K562 (cell line): ENCODE results near the gene BTAF1. TPM values are rescaled to one million over a fixed set of nuclear protein-coding genes. Genes with fewer than 3 reads are reported as not detected.

ENCODE experiments used
- BHLHE40 ChIP-seq: IDR thresholded peaks from 2 replicates; pipeline ENCODE4 v1.6.1; 2011; ENCODE audit warnings: low read length, improper control_type of control experiment
- DIDO1 ChIP-seq: fragments of 450-650 bp; IDR thresholded peaks from 2 replicates; pipeline ENCODE4 v1.6.1; 2016; ENCODE audit warnings: low read depth, missing biosample characterization, missing genetic modification characterization
- ELF4 ChIP-seq: fragments of 450-650 bp; formaldehyde crosslinking; IDR thresholded peaks from 2 replicates; pipeline ENCODE4 v1.4.0; 2022; ENCODE audit warnings: missing genetic modification characterization
- ETV1 ChIP-seq: fragments of 450-650 bp; conservative IDR thresholded peaks from 2 replicates; pipeline ENCODE4 v1.6.1; 2016; ENCODE audit warnings: missing genetic modification characterization, control low read depth, low read depth, missing compliant biosample characterization
- GATA2 ChIP-seq: sonication (generic); formaldehyde crosslinking; IDR thresholded peaks from 2 replicates; pipeline ENCODE4 v1.4.0; 2020; ENCODE audit warnings: mild to moderate bottlenecking, missing genetic modification reagents
- LARP7 ChIP-seq: fragments of 450-650 bp; IDR thresholded peaks from 2 replicates; pipeline ENCODE4 v1.6.1; 2016
- MCM2 ChIP-seq: fragments of 450-650 bp; IDR thresholded peaks from 2 replicates; pipeline ENCODE4 v1.6.1; 2017; ENCODE audit warnings: low read depth, mild to moderate bottlenecking
- PHTF2 ChIP-seq: fragments of 250-450 bp; sonication (Bioruptor Pico); IDR thresholded peaks from 2 replicates; pipeline ENCODE4 v1.5.0; 2021; ENCODE audit warnings: mild to moderate bottlenecking
- POLR2AphosphoS5 ChIP-seq: IDR thresholded peaks from 2 replicates; pipeline ENCODE4 v1.6.1; 2011; ENCODE audit warnings: mild to moderate bottlenecking, low read depth, low read length, moderate library complexity; ENCODE audit not compliant: control insufficient read depth, insufficient read depth
- POLR3A ChIP-seq: IDR thresholded peaks from 2 replicates; pipeline ENCODE4 v1.6.1; 2011; ENCODE audit warnings: borderline replicate concordance, mild to moderate bottlenecking, moderate library complexity; ENCODE audit not compliant: insufficient read length, insufficient read depth; ENCODE audit errors: extremely low read depth
- RBFOX2 ChIP-seq: fragments of 200-400 bp; formaldehyde crosslinking; IDR thresholded peaks from 2 replicates; pipeline ENCODE4 v1.6.1; 2017; ENCODE audit warnings: low read depth, mild to moderate bottlenecking, low read length, moderate library complexity
- SLC30A9 ChIP-seq: fragments of 250-450 bp; sonication (Bioruptor Pico); IDR thresholded peaks from 2 replicates; pipeline ENCODE4 v1.8.0; 2022; ENCODE audit warnings: mild to moderate bottlenecking, moderate library complexity
- SP2 ChIP-seq: IDR thresholded peaks from 2 replicates; pipeline ENCODE4 v1.6.1; 2011; ENCODE audit warnings: mild to moderate bottlenecking, low read depth, low read length, moderate library complexity; ENCODE audit not compliant: poor library complexity, severe bottlenecking; ENCODE audit errors: extremely low read depth
- ZC3H4 ChIP-seq: sonication (generic); formaldehyde crosslinking; IDR thresholded peaks from 2 replicates; pipeline ENCODE4 v1.9.0; 2021; ENCODE audit warnings: missing genetic modification reagents, borderline replicate concordance
- ZNF274 ChIP-seq: IDR thresholded peaks from 2 replicates; pipeline ENCODE4 v1.6.1; 2011; ENCODE audit warnings: low read depth, mild to moderate bottlenecking, low read length, moderate library complexity, borderline replicate concordance
- ZNF3 ChIP-seq: fragments of 250-450 bp; sonication (Bioruptor Pico); IDR thresholded peaks from 2 replicates; pipeline ENCODE4 v1.5.0; 2021; ENCODE audit warnings: mild to moderate bottlenecking, moderate library complexity
- ZNF311 ChIP-seq: fragments of 250-450 bp; sonication (Bioruptor Pico); IDR thresholded peaks from 2 replicates; pipeline ENCODE4 v1.4.0; 2020; ENCODE audit warnings: mild to moderate bottlenecking, moderate library complexity
- ZSCAN29 ChIP-seq: fragments of 450-650 bp; IDR thresholded peaks from 2 replicates; pipeline ENCODE4 v1.6.1; 2017
- polyA plus RNA-seq, 8 experiments: library from polyadenylated mRNA; depleted of rRNA in 4 of 8; stranded (reverse) in 5 of 8; unstranded in 3 of 8; fragments of >200 nt; fragmentation: Nextera tagmentation in 2 of 8; fragmentation: Illumina TruSeq in 1 of 8; extraction: Ambion mirVana in 2 of 8; extraction: Trizol in 1 of 8; gene quantifications; 2 replicates each; pipeline versions ENCODE4 v1.2.1 to v1.2.3, GENCODE V29; 2011 to 2014; ENCODE audit warnings: inconsistent platforms in 1 of 8, missing spikeins in 1 of 8
- total RNA-seq, 7 experiments: library from RNA; depleted of rRNA in 6 of 7; stranded (reverse); fragments of >200 nt in 6 of 7; fragmentation: Illumina TruSeq in 2 of 7; extraction: Trizol in 2 of 7; gene quantifications; 2 replicates each; pipeline versions ENCODE4 v1.2.1 to v1.2.3, GENCODE V29; 2011 to 2021; ENCODE audit warnings: low replicate concordance in 1 of 7
- TF ChIP-seq, protein P1 (sequence below), 2 experiments: fragments of 450-650 bp in 1 of 2; sonication (generic) in 1 of 2; formaldehyde crosslinking in 1 of 2; IDR thresholded peaks; 2 replicates each; pipeline versions ENCODE4 v1.7.1 to v1.9.0; 2016 to 2022; ENCODE audit warnings: inconsistent platforms in 1 of 2, mild to moderate bottlenecking in 1 of 2, missing genetic modification reagents in 1 of 2

Gene BTAF1
- total and polyA plus RNA-seq, 9 of the 15 experiments (the other 6 are each of a cell fraction or from before 2014, with no cell fraction given) = 6.6 to 70.7 (median 30.5) TPM

DNA sequence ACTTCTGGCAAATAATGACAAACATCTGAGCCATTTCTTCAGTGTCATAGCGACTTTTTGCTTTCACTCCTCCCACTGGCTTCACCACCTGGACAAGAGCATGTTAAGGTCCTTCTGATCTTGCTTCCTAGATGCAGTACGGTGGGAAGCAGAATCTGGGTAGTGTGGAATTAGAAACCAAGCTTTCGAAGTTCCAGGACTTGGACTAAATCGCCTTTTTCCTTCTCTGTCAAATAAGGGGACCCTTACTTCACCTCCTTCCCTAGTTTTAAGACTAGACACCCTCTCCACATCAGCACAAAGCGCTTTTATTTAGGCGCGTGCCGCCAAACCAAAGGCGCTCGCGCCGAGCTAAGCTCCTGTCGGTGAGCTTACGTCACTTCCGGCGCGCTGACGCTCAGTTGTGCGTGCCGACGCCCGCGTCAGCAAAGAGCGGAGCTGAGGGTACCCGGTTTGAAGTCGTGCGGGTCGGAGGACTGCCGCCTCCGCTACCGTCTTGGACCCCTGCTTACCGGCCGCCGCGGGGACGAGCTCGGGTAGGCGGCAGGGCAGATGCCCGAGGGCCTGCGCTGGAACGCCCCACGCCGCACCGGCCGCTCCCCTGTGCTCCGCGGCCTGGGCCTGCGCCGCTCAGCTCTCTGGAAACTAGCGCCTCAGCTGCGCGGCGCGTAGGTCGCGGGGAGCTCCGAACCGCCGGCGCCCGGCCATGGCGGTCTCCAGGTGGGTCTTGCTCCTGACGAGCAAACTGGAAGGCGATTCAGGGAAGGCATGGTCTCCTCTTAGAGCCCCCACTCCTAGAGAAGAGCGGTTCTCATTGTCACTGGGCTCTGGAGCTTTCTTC, at the start of gene BTAF1 (continued):
- TF ChIP-seq, protein P1, sequence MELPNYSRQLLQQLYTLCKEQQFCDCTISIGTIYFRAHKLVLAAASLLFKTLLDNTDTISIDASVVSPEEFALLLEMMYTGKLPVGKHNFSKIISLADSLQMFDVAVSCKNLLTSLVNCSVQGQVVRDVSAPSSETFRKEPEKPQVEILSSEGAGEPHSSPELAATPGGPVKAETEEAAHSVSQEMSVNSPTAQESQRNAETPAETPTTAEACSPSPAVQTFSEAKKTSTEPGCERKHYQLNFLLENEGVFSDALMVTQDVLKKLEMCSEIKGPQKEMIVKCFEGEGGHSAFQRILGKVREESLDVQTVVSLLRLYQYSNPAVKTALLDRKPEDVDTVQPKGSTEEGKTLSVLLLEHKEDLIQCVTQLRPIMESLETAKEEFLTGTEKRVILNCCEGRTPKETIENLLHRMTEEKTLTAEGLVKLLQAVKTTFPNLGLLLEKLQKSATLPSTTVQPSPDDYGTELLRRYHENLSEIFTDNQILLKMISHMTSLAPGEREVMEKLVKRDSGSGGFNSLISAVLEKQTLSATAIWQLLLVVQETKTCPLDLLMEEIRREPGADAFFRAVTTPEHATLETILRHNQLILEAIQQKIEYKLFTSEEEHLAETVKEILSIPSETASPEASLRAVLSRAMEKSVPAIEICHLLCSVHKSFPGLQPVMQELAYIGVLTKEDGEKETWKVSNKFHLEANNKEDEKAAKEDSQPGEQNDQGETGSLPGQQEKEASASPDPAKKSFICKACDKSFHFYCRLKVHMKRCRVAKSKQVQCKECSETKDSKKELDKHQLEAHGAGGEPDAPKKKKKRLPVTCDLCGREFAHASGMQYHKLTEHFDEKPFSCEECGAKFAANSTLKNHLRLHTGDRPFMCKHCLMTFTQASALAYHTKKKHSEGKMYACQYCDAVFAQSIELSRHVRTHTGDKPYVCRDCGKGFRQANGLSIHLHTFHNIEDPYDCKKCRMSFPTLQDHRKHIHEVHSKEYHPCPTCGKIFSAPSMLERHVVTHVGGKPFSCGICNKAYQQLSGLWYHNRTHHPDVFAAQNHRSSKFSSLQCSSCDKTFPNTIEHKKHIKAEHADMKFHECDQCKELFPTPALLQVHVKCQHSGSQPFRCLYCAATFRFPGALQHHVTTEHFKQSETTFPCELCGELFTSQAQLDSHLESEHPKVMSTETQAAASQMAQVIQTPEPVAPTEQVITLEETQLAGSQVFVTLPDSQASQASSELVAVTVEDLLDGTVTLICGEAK (IDR thresholded peaks at IDR 0.05) = peak; percentile 87
- TF ChIP-seq, protein P1 (CRISPR knock-in tag; IDR thresholded peaks at IDR 0.05) = no peak
- TF ChIP-seq SLC30A9 (CRISPR knock-in tag) = no peak
- TF ChIP-seq ETV1 (tag) = peak; percentile 79
- peak; percentile 95 for TF ChIP-seq RBFOX2
- no peak for TF ChIP-seq SP2
- no peak for TF ChIP-seq ELF4 (CRISPR knock-in tag)
- no peak for TF ChIP-seq ZNF3 (CRISPR knock-in tag)
- no peak for TF ChIP-seq POLR3A
- no peak for TF ChIP-seq MCM2
- TF ChIP-seq ZC3H4 = no peak
- TF ChIP-seq DIDO1 = 0 out of 2 replicates have a peak, but pooled peaks have one; percentile 45
- TF ChIP-seq PHTF2 = no peak
- TF ChIP-seq ZSCAN29 = no peak
- TF ChIP-seq POLR2AphosphoS5 = peak; percentile 92
- TF ChIP-seq LARP7 = no peak
- peak; percentile 78 for TF ChIP-seq BHLHE40
- TF ChIP-seq ZNF274 = no peak
- TF ChIP-seq GATA2 = no peak
- TF ChIP-seq ZNF311 (CRISPR knock-in tag) = no peak
